Activated T-helper 2 cell treated with anti-CD3 and anti-CD28 coated beads, Interferon-gamma antibody, Interleukin-2, Interleukin-4, amounts not matched to agents 10 μg/mL and 5 μg/mL and 100 μg/mL, durations not matched to agents 14 hours and 24 hours and 36 hours (primary cell): Measurements from ENCODE around the gene GRID1. TPM values are rescaled to one million over a fixed set of nuclear protein-coding genes. Genes with fewer than 3 reads are reported as not detected.
"Not testable (repeated sequence)": the region's sequence is repeated elsewhere in the genome, so short reads cannot be mapped to it uniquely, and the experiment has no call there.

Experiments used
- DNase-seq: peaks from one replicate; pipeline ENCODE4 v3.0.0; 2021; ENCODE audit warnings: low spot score
- H3K27ac Mint-ChIP-seq: one replicate; pipeline ENCODE4 v1.8.0; 2021; ENCODE audit warnings: mixed read lengths
- H3K27me3 Mint-ChIP-seq: one replicate; pipeline ENCODE4 v1.8.0; 2021; ENCODE audit warnings: low read depth, mixed read lengths
- H3K36me3 Mint-ChIP-seq: one replicate; pipeline ENCODE4 v1.8.0; 2021; ENCODE audit warnings: low read depth, mixed read lengths
- H3K4me1 Mint-ChIP-seq: one replicate; pipeline ENCODE4 v1.8.0; 2021; ENCODE audit warnings: low read depth, mixed read lengths
- H3K4me3 Mint-ChIP-seq: one replicate; pipeline ENCODE4 v1.8.0; 2021; ENCODE audit warnings: low read depth, mild to moderate bottlenecking, moderate library complexity, mixed read lengths
- H3K9me3 Mint-ChIP-seq: one replicate; pipeline ENCODE4 v1.8.0; 2021; ENCODE audit warnings: mixed read lengths
- intact Hi-C: fragments of 100-400 bp; cut with micrococcal nuclease; formaldehyde crosslinking; loops from one replicate; pipeline ENCODE4 v1.15.1; 2023
- total RNA-seq: library from RNA; stranded (reverse); gene quantifications from 2 replicates; pipeline ENCODE4 v1.2.3, GENCODE V29; 2022

GRID1 gene
- total RNA-seq, 1 donor from 2014 or later, result not detected

- Mint-ChIP-seq H3K4me3 (no peak overlapping the region), H3K27me3 (no peaks in the 10 kb centered on the region), H3K4me1 (no peaks in the 10 kb centered on the region), H3K27ac (no peak overlapping the region), H3K36me3 (no peaks in the 10 kb centered on the region), H3K9me3 (no peaks in the 10 kb centered on the region)
- no peak for DNase-seq
- intact Hi-C loops, result no loop called here
Measured at GRCh38 chr10:86251426-86251825, 115.2 kb downstream of the GRID1 start.

- DNase-seq, result no peak
- intact Hi-C loops, result no loop called here
- H3K4me3 Mint-ChIP-seq, result no peak overlapping the region
- H3K9me3 Mint-ChIP-seq, result no peaks in the 10 kb centered on the region
- no peaks in the 10 kb centered on the region for H3K4me1 Mint-ChIP-seq
- no peak overlapping the region for H3K27ac Mint-ChIP-seq
- H3K36me3 Mint-ChIP-seq, result no peaks in the 10 kb centered on the region
- no peaks in the 10 kb centered on the region for H3K27me3 Mint-ChIP-seq
Measured at GRCh38 chr10:86250399-86250798, 116.2 kb downstream of the GRID1 start.

DNA sequence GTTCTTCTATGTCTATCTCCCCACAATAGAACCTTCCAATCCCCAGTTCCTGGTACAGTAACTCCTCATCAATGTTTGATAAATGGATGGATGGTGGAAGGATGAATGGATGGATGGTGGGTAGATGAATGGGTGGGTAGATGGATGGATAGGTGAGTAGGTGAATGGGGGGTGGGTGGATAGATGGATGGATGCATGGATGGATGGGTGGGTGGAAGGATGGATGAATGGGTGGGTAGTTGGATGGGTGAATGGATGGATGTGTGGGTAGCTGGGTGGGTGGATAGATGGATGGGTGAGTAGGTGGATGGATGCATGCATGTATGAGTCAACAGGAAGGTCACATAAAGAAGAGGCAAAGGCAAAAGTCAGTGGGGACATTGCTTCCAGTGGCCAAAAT is 116.8 kb downstream of the GRID1 start:
- no peaks in the 10 kb centered on the region for H3K36me3 Mint-ChIP-seq
- DNase-seq, result no peak
- H3K27ac Mint-ChIP-seq, result no peak overlapping the region
- no peaks in the 10 kb centered on the region for H3K4me1 Mint-ChIP-seq
- intact Hi-C loops, result no loop called here
- H3K27me3 Mint-ChIP-seq, result no peaks in the 10 kb centered on the region
- no peaks in the 10 kb centered on the region for H3K9me3 Mint-ChIP-seq
- no peak overlapping the region for H3K4me3 Mint-ChIP-seq

- Mint-ChIP-seq H3K36me3 (no peaks in the 10 kb centered on the region), H3K27ac (no peak overlapping the region), H3K27me3 (no peaks in the 10 kb centered on the region), H3K4me1 (no peaks in the 10 kb centered on the region), H3K9me3 (no peaks in the 10 kb centered on the region), H3K4me3 (no peak overlapping the region)
- intact Hi-C loops, result no loop called here
- no peak for DNase-seq
Measured at GRCh38 chr10:86248062-86248461, 118.5 kb downstream of the GRID1 start.

GRCh38 chr10:86247588-86247987 is 119.0 kb downstream of the GRID1 start:
- H3K27me3 Mint-ChIP-seq, result no peaks in the 10 kb centered on the region
- H3K4me1 Mint-ChIP-seq, result no peaks in the 10 kb centered on the region
- H3K4me3 Mint-ChIP-seq, result no peak overlapping the region
- no peaks in the 10 kb centered on the region for H3K9me3 Mint-ChIP-seq
- intact Hi-C loops, result no loop called here
- no peak overlapping the region for H3K27ac Mint-ChIP-seq
- DNase-seq, result no peak
- no peaks in the 10 kb centered on the region for H3K36me3 Mint-ChIP-seq

DNA sequence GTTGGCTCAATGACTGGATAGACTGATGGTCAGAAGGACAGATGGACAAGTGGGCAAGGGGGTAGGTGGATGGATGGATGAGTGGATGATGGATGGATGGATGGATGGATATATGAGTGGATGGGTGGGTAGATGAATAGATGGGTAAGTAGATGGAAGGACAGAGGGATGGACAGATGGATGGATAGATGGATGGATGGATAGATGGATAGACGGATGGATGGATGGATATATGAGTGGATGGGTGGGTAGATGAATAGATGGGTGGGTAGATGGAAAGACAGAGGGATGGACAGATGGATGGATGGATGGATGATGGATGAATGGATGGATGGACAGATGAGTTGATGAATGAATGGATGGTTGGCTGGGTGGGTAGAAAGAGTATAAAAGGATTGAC is 119.5 kb downstream of the GRID1 start:
- intact Hi-C loops, result no loop called here
- Mint-ChIP-seq H3K9me3 (no peaks in the 10 kb centered on the region), H3K36me3 (no peaks in the 10 kb centered on the region), H3K4me1 (no peaks in the 10 kb centered on the region), H3K4me3 (no peak overlapping the region), H3K27me3 (no peaks in the 10 kb centered on the region), H3K27ac (no peak overlapping the region)
- DNase-seq, result no peak

DNA sequence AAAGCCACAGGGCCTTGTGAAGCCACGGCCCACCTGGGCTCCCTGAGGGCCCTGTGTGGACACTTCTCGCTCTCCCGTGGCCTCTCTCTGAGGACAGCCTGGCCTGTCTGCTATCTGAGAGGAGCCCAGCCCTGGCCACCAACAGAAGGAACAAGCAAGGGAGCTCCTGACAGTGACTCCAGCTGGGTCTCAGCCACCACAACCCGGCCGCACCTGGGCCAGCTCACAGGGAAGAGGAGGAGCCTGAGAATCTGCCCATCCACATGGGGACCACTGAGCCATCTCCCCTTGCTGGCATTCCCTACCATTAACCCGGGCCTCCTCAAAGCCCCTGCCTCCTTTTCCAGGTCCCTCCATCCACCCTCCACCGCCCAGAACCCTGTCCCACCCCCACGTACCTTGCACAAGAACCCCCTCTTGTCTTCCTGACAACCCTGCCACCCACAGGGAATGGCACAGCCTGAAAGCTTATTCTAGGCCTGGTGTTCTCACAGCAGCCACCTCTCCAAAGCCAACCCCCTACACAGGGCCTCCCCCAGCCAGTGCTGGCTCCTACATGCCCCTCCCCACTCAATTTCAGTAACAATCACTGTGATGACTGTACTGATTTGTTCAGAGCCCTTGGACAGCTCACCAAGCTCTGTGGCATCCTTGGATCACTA is 120.2 kb downstream of the GRID1 start:
- Mint-ChIP-seq H3K4me3 (no peak overlapping the region), H3K27me3 (no peaks in the 10 kb centered on the region), H3K36me3 (no peaks in the 10 kb centered on the region), H3K4me1 (no peaks in the 10 kb centered on the region), H3K27ac (no peak overlapping the region), H3K9me3 (no peaks in the 10 kb centered on the region)
- DNase-seq, result no peak
- intact Hi-C loops, result no loop called here

- no peaks in the 10 kb centered on the region for H3K36me3 Mint-ChIP-seq
- H3K27ac Mint-ChIP-seq, result no peak overlapping the region
- no peaks in the 10 kb centered on the region for H3K9me3 Mint-ChIP-seq
- no peak for DNase-seq
- no peaks in the 10 kb centered on the region for H3K27me3 Mint-ChIP-seq
- no peak overlapping the region for H3K4me3 Mint-ChIP-seq
- intact Hi-C loops, result no loop called here
- H3K4me1 Mint-ChIP-seq, result no peaks in the 10 kb centered on the region
Measured at GRCh38 chr10:86245015-86245394, 121.6 kb downstream of the GRID1 start.

DNA sequence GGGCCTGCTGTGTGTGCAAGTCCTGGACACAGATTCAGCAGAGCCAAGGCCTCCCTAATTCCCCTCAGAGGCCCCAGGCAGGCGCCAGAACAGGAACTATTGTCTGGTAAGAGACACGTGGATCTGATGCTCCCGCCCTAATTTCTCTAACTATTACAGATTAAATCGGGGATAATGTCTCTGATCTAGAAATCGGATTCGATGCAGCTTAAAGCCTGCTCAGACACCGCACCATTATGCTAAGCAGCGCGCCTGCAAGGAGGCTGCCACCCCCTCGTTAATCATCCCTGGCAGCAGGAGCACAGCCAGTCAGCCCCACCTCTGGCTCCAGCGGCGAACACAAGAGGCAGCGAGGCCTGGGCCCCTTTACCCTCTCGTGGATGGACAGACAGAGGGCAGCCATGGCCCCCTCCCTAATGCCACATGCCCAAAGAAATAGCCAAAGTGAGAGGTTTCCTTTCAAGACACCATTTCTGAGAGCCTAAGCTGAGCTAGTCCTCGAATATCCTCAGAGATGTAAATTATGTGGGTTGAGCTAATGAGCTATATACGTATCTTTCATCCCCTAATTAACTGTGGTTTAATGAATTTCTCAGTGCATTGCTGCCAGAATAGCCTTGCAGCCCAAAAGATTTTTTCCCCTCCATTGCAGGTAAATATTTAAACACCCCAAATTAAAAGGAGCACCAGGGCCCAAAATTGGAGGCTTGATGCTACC is 122.1 kb downstream of the GRID1 start:
- no peak for DNase-seq
- Mint-ChIP-seq H3K4me1 (no peaks in the 10 kb centered on the region), H3K27ac (no peak overlapping the region), H3K27me3 (no peaks in the 10 kb centered on the region), H3K4me3 (no peak overlapping the region), H3K9me3 (no peaks in the 10 kb centered on the region), H3K36me3 (no peaks in the 10 kb centered on the region)
- intact Hi-C loops, result no loop called here

DNA sequence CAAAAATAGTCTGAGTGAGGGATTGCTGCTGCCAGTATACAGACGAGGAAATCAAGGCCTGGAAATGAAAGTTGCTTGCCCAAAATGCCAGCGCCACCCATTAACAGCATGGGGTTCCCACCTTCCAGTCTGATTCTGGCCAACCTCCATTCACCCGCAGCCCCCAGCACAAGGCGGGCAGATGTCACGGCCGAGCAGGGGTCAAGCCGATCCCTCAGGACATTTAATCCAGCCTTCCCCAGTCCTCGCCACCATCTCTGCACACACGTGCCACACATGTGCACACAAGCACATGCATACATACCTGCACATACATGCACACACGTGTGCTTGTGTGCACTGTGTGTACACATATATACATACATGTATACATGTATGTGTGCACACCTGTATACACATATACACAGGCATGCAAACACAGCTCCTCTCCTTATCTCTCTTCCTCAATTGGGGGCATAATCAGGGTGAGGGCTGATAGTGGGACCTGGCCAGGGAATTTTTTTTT is 122.9 kb downstream of the GRID1 start:
- no peak overlapping the region for H3K27ac Mint-ChIP-seq
- H3K4me1 Mint-ChIP-seq, result no peaks in the 10 kb centered on the region
- H3K9me3 Mint-ChIP-seq, result no peaks in the 10 kb centered on the region
- no peak for DNase-seq
- no peaks in the 10 kb centered on the region for H3K36me3 Mint-ChIP-seq
- H3K4me3 Mint-ChIP-seq, result no peak overlapping the region
- no peaks in the 10 kb centered on the region for H3K27me3 Mint-ChIP-seq
- intact Hi-C loops, result no loop called here

DNA sequence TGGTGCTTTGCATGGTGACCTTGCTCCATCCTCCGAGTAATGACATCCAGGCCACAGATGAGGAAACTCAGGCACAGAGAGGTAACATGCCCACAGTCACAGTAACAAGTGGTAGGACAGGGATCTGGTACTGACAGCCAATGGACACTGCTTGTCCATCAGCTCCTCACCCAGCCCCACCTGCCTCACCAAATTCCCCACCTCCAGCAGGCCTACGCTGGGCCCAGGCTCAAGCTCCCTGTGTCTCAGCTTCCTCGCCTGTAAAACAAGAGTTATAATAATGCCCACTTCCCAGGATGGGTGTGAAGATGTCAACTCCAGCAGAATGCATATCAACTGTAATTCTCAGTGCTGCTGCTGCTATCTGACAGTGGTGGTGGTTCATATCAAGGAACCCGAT is 123.8 kb downstream of the GRID1 start:
- H3K27ac Mint-ChIP-seq, result no peak overlapping the region
- no peaks in the 10 kb centered on the region for H3K9me3 Mint-ChIP-seq
- H3K27me3 Mint-ChIP-seq, result no peaks in the 10 kb centered on the region
- no peak overlapping the region for H3K4me3 Mint-ChIP-seq
- no peak for DNase-seq
- H3K4me1 Mint-ChIP-seq, result no peaks in the 10 kb centered on the region
- H3K36me3 Mint-ChIP-seq, result no peaks in the 10 kb centered on the region
- intact Hi-C loops, result no loop called here

- H3K27ac Mint-ChIP-seq, H3K4me1 Mint-ChIP-seq, DNase-seq, H3K36me3 Mint-ChIP-seq, H3K9me3 Mint-ChIP-seq, intact Hi-C loops, H3K4me3 Mint-ChIP-seq, H3K27me3 Mint-ChIP-seq: not testable (repeated sequence)
Measured at GRCh38 chr10:86238089-86238488, 128.5 kb downstream of the GRID1 start.

DNA sequence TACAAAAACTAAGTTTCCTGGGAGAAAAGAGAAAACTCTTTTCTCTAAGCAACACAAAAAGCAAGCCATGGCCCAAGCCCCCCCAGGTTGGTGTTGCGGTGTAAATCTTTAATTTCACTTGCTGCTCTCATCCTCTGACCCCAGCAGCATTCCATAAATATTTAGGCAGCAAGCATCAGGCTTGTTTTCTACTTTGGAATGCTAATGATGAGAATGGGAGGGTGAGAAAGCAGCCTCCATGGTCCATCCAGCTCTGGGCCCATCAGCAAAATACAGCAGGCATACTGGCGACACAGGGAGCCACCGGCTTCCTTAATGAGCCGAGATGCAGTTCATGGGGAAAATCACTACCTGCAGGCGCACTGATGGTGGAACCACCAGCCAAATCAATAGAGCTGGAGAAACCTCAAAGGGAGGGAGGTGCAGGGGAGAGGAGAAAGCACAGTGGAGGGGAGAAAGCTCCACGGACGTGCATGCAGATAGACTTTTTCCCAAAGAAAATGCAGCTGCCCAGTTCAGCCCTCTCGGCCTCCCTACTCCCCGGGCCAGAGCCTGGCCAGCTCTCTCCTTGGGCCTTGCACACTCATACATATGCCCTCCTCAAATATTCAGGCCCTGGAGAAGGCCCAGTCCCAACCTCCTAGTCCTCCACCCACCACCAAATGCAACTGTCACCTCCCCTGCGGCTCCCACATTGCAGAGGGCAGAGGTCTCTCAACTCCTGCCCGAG is 131.9 kb downstream of the GRID1 start:
- Mint-ChIP-seq H3K27ac (no peak overlapping the region), H3K4me1 (no peaks in the 10 kb centered on the region), H3K4me3 (no peak overlapping the region), H3K27me3 (no peaks in the 10 kb centered on the region), H3K36me3 (no peaks in the 10 kb centered on the region), H3K9me3 (no peaks in the 10 kb centered on the region)
- intact Hi-C loops, result no loop called here
- DNase-seq, result no peak
